GM23338 (cell line): Measurements from ENCODE around the gene ATP10A. TPM values are rescaled to one million over a fixed set of nuclear protein-coding genes. Genes with fewer than 3 reads are reported as not detected.

Experiments
- ATAC-seq: fragments of 200-7000 bp; cut with Tn5 transposase; 3 replicates; pipeline ENCODE4 v1.9.1; 2020
- DNase-seq: peaks from one replicate; pipeline ENCODE4 v3.0.0-alpha.2; 2015; ENCODE audit warnings: low spot score
- H2AFZ ChIP-seq: fragments of 200-600 bp; sonication (generic); 2 replicates; pipeline ENCODE4 v1.8.0; 2016; ENCODE audit warnings: antibody characterized with exemption, mild to moderate bottlenecking, moderate library complexity
- H3F3A ChIP-seq: fragments of 200-600 bp; sonication (generic); replicated peaks from 2 replicates; pipeline ENCODE4 v1.8.0; 2017; ENCODE audit warnings: antibody characterized with exemption, mixed run types, low read depth
- H3K27ac ChIP-seq: fragments of 200-600 bp; sonication (generic); 2 replicates; pipeline ENCODE4 v1.6.1; 2016; ENCODE audit warnings: low read depth
- H3K27me3 ChIP-seq: fragments of 200-600 bp; sonication (generic); 2 replicates; pipeline ENCODE4 v1.8.0; 2016; ENCODE audit warnings: mild to moderate bottlenecking, mixed run types, moderate library complexity; ENCODE audit not compliant: insufficient read depth
- H3K36me3 ChIP-seq: fragments of 200-600 bp; sonication (generic); 2 replicates; pipeline ENCODE4 v1.8.0; 2016; ENCODE audit warnings: mild to moderate bottlenecking; ENCODE audit not compliant: insufficient read depth
- H3K4me1 ChIP-seq: fragments of 200-600 bp; sonication (generic); 2 replicates; pipeline ENCODE4 v1.8.0; 2016; ENCODE audit warnings: mild to moderate bottlenecking, moderate library complexity; ENCODE audit not compliant: insufficient read depth
- H3K4me2 ChIP-seq: fragments of 200-600 bp; sonication (generic); 2 replicates; pipeline ENCODE4 v1.7.1; 2017; ENCODE audit warnings: mixed run types
- H3K4me3 ChIP-seq: fragments of 200-600 bp; sonication (generic); 2 replicates; pipeline ENCODE4 v1.6.1; 2016; ENCODE audit warnings: mixed run types
- H3K79me2 ChIP-seq: fragments of 200-600 bp; sonication (generic); replicated peaks from 2 replicates; pipeline ENCODE4 v1.8.0; 2017; ENCODE audit warnings: mild to moderate bottlenecking; ENCODE audit not compliant: insufficient read depth
- H3K9me2 ChIP-seq: fragments of 200-600 bp; sonication (generic); 2 replicates; pipeline ENCODE4 v1.8.0; 2017; ENCODE audit not compliant: insufficient read depth
- H4K20me1 ChIP-seq: fragments of 200-600 bp; sonication (generic); replicated peaks from 2 replicates; pipeline ENCODE4 v1.8.0; 2017; ENCODE audit warnings: mild to moderate bottlenecking; ENCODE audit not compliant: insufficient read depth
- H3K27ac Mint-ChIP-seq: 2 replicates; pipeline ENCODE4 v1.8.0; 2020; ENCODE audit warnings: inconsistent platforms, mild to moderate bottlenecking, moderate library complexity, mixed read lengths
- H3K27me3 Mint-ChIP-seq: 3 replicates; pipeline ENCODE4 v1.8.0; 2022; ENCODE audit warnings: low read depth, mild to moderate bottlenecking, moderate library complexity, mixed read lengths, inconsistent platforms; ENCODE audit not compliant: insufficient read depth, poor library complexity
- H3K36me3 Mint-ChIP-seq: 3 replicates; pipeline ENCODE4 v1.8.0; 2021; ENCODE audit warnings: low read depth, mild to moderate bottlenecking, inconsistent platforms, moderate library complexity, mixed read lengths
- H3K4me1 Mint-ChIP-seq: 3 replicates; pipeline ENCODE4 v1.8.0; 2020; ENCODE audit warnings: mild to moderate bottlenecking, inconsistent platforms, mixed read lengths
- H3K4me3 Mint-ChIP-seq: 3 replicates; pipeline ENCODE4 v1.8.0; 2021; ENCODE audit warnings: moderate library complexity, mild to moderate bottlenecking, inconsistent platforms, mixed read lengths
- H3K9me3 Mint-ChIP-seq: 3 replicates; pipeline ENCODE4 v1.8.0; 2020; ENCODE audit warnings: moderate library complexity, mild to moderate bottlenecking, inconsistent platforms, mixed read lengths
- CREB1 ChIP-seq: fragments of 250-450 bp; sonication (Bioruptor Pico); IDR thresholded peaks from 2 replicates; pipeline ENCODE4 v1.5.0; 2020; ENCODE audit warnings: low read depth, mild to moderate bottlenecking, moderate library complexity
- CTCF ChIP-seq, 2 experiments: fragments of 200-600 bp in 1 of 2; sonication (generic) in 1 of 2; conservative IDR thresholded peaks; 2 replicates each; pipeline versions ENCODE4 v1.5.1 to v1.6.1; 2016 to 2017; ENCODE audit warnings: antibody characterized with exemption in 2 of 2, low read depth in 2 of 2, mild to moderate bottlenecking in 2 of 2, moderate library complexity in 1 of 2
- ETS1 ChIP-seq: IDR thresholded peaks from 2 replicates; pipeline ENCODE4 v1.6.1; 2016; ENCODE audit warnings: antibody characterized with exemption
- EZH2 ChIP-seq: fragments of 200-600 bp; sonication (generic); IDR thresholded peaks from one replicate; pipeline ENCODE4 v1.8.0; 2017; ENCODE audit warnings: antibody characterized with exemption, mild to moderate bottlenecking, low read depth; ENCODE audit not compliant: unreplicated experiment
- EZH2phosphoT487 ChIP-seq: fragments of 200-600 bp; sonication (generic); IDR thresholded peaks from one replicate; pipeline ENCODE4 v1.8.1; 2018; ENCODE audit warnings: antibody characterized with exemption; ENCODE audit not compliant: unreplicated experiment
- NANOG ChIP-seq: IDR thresholded peaks from 2 replicates; pipeline ENCODE4 v1.6.1; 2016; ENCODE audit warnings: antibody characterized with exemption, borderline replicate concordance
- REST ChIP-seq: IDR thresholded peaks from one replicate; pipeline ENCODE4 v1.6.1; 2018; ENCODE audit warnings: antibody characterized with exemption; ENCODE audit not compliant: unreplicated experiment
- STAT1 ChIP-seq: IDR thresholded peaks from one replicate; pipeline ENCODE4 v1.6.1; 2016; ENCODE audit warnings: antibody characterized with exemption; ENCODE audit not compliant: unreplicated experiment
- ZNF114 ChIP-seq: fragments of 250-450 bp; sonication (Bioruptor Pico); IDR thresholded peaks from 2 replicates; pipeline ENCODE4 v1.5.0; 2020; ENCODE audit warnings: mild to moderate bottlenecking, moderate library complexity
- ZNF331 ChIP-seq: fragments of 250-450 bp; sonication (Bioruptor Pico); IDR thresholded peaks from 2 replicates; pipeline ENCODE4 v1.5.0; 2020; ENCODE audit warnings: low read depth, mild to moderate bottlenecking, moderate library complexity
- ZNF462 ChIP-seq: fragments of 250-450 bp; sonication (Bioruptor Pico); IDR thresholded peaks from 2 replicates; pipeline ENCODE4 v1.5.0; 2020; ENCODE audit warnings: mild to moderate bottlenecking, moderate library complexity
- polyA plus RNA-seq: library from polyadenylated mRNA; unstranded; fragments of >200 nt; fragmentation: Nextera tagmentation; extraction: Ambion mirVana; gene quantifications from 2 replicates; pipeline ENCODE4 v1.2.1, GENCODE V29; 2016
- total RNA-seq: library from RNA; depleted of rRNA; stranded (reverse); fragments of >200 nt; shearing (Covaris generic); gene quantifications from 2 replicates; pipeline ENCODE4 v1.2.3, GENCODE V29; 2014

ATP10A gene
- total and polyA plus RNA-seq, 2 experiments from 2014 or later, result 0.36 to 5.6 TPM

- no peak for TF ChIP-seq ZNF462 (CRISPR knock-in tag)
Measured at GRCh38 chr15:25708391-25708790, 154.7 kb downstream of the ATP10A start (continued).

GRCh38 chr15:25707656-25708365, 155.3 kb downstream of the ATP10A start:
- no peaks in the 10 kb centered on the region for H3K9me2 ChIP-seq
- H3K4me3 ChIP-seq, result no peak overlapping the region
- H3F3A ChIP-seq, result no peaks in the 10 kb centered on the region
- Mint-ChIP-seq H3K27ac (no peak overlapping the region), H3K36me3 (no peaks in the 10 kb centered on the region), H3K9me3 (no peaks in the 10 kb centered on the region), H3K4me1 (0 out of 3 replicates have a peak, but pooled peaks cover 2% of the 10 kb centered on the region), H3K27me3 (peaks cover 10% of the 10 kb centered on the region), H3K4me3 (no peak overlapping the region)
- H3K79me2 ChIP-seq, result no peaks in the 10 kb centered on the region
- no peak overlapping the region for H3K4me2 ChIP-seq
- no peak overlapping the region for H2AFZ ChIP-seq
- H4K20me1 ChIP-seq, result no peaks in the 10 kb centered on the region
- no peaks in the 10 kb centered on the region for H3K4me1 ChIP-seq
- H3K36me3 ChIP-seq, result no peaks in the 10 kb centered on the region
- DNase-seq, result peak; percentile 12
- H3K27me3 ChIP-seq, result no peaks in the 10 kb centered on the region
- peak; percentile 43 for ATAC-seq
- H3K27ac ChIP-seq, result no peak overlapping the region
- TF ChIP-seq REST, result no peak
- no peak for TF ChIP-seq CTCF (conservative IDR thresholded peaks at IDR 0.05; ENCODE audit: low read depth in 2 of 2)
- no peak for TF ChIP-seq EZH2phosphoT487
- TF ChIP-seq ZNF114, result no peak
- TF ChIP-seq CREB1 (CRISPR knock-in tag), result no peak
- no peak for TF ChIP-seq ZNF331 (CRISPR knock-in tag)
- TF ChIP-seq EZH2, result no peak
- TF ChIP-seq STAT1, result no peak
- no peak for TF ChIP-seq NANOG
- no peak for TF ChIP-seq ETS1
